Measurements from ENCODE around the gene BRSK2.

DNA sequence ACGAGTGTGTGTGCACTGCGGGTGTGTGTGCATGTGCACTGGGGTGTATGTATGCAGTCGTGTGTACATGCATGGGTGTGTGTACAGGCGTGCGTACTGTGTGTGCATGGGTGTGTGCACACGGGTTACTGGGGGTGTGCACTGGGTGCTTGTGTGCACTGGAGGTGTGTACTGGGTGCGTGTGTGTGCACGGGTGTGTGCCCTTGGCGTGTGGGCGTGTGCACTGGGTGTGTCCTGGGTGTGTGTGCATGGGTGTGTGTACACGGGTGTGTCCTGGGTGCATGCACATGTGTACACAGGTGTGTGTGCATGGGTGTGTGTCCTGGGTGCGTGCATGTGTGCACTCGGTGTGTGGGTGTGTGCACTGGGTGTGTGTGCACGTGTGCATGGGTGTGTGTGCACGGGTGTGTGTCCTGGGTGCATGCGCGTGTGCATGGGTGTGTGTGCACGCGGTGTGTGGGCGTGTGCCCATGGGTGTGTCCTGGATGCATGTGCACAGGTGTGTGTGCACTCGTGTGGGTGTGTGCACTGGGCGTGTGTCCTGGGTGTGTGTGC, 39.1 kb downstream of the BRSK2 start:
- TF ChIP-seq, protein P1, sequence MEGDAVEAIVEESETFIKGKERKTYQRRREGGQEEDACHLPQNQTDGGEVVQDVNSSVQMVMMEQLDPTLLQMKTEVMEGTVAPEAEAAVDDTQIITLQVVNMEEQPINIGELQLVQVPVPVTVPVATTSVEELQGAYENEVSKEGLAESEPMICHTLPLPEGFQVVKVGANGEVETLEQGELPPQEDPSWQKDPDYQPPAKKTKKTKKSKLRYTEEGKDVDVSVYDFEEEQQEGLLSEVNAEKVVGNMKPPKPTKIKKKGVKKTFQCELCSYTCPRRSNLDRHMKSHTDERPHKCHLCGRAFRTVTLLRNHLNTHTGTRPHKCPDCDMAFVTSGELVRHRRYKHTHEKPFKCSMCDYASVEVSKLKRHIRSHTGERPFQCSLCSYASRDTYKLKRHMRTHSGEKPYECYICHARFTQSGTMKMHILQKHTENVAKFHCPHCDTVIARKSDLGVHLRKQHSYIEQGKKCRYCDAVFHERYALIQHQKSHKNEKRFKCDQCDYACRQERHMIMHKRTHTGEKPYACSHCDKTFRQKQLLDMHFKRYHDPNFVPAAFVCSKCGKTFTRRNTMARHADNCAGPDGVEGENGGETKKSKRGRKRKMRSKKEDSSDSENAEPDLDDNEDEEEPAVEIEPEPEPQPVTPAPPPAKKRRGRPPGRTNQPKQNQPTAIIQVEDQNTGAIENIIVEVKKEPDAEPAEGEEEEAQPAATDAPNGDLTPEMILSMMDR (IDR thresholded peaks at IDR 0.05): no peak
- TF ChIP-seq, protein P2, sequence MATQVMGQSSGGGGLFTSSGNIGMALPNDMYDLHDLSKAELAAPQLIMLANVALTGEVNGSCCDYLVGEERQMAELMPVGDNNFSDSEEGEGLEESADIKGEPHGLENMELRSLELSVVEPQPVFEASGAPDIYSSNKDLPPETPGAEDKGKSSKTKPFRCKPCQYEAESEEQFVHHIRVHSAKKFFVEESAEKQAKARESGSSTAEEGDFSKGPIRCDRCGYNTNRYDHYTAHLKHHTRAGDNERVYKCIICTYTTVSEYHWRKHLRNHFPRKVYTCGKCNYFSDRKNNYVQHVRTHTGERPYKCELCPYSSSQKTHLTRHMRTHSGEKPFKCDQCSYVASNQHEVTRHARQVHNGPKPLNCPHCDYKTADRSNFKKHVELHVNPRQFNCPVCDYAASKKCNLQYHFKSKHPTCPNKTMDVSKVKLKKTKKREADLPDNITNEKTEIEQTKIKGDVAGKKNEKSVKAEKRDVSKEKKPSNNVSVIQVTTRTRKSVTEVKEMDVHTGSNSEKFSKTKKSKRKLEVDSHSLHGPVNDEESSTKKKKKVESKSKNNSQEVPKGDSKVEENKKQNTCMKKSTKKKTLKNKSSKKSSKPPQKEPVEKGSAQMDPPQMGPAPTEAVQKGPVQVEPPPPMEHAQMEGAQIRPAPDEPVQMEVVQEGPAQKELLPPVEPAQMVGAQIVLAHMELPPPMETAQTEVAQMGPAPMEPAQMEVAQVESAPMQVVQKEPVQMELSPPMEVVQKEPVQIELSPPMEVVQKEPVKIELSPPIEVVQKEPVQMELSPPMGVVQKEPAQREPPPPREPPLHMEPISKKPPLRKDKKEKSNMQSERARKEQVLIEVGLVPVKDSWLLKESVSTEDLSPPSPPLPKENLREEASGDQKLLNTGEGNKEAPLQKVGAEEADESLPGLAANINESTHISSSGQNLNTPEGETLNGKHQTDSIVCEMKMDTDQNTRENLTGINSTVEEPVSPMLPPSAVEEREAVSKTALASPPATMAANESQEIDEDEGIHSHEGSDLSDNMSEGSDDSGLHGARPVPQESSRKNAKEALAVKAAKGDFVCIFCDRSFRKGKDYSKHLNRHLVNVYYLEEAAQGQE (IDR thresholded peaks at IDR 0.05; ENCODE audit: insufficient read depth in 1 of 2, low read depth in 2 of 2, low read length in 1 of 2): no peak
- TF ChIP-seq POLR2AphosphoS5 (IDR thresholded peaks at IDR 0.05; ENCODE audit: low read depth, low read length) (no peak), SIN3A (IDR thresholded peaks at IDR 0.05; ENCODE audit: borderline replicate concordance, insufficient read depth, low read depth, low read length) (no peak), TCF7L2 (IDR thresholded peaks at IDR 0.05; ENCODE audit: low read depth, low read length) (no peak)
